Upper lobe of left lung (tissue), 6 donors: Measurements from ENCODE around the gene FOXI3. TPM values are rescaled to one million over a fixed set of nuclear protein-coding genes. Genes with fewer than 3 reads are reported as not detected.

Source experiments
- ATAC-seq, 2 donors: fragments of 200-7000 bp; cut with Tn5 transposase; one replicate each; pipeline ENCODE4 v1.9.1; 2022; ENCODE audit warnings: mild to moderate bottlenecking in 2 of 2, moderate library complexity in 2 of 2; ENCODE audit not compliant: low FRiP score in 2 of 2
- DNase-seq, 2 donors: peaks; one replicate each; pipeline ENCODE4 v3.0.0-alpha.2; 2019 to 2020
- H3K27ac ChIP-seq, 4 donors: fragments of 200-600 bp; sonication (generic); one replicate each; pipeline ENCODE4 v1.5.1; 2016 to 2019
- H3K27me3 ChIP-seq, 4 donors: fragments of 200-600 bp; sonication (generic); one replicate each; pipeline ENCODE4 v1.5.1; 2017 to 2019
- H3K36me3 ChIP-seq, 4 donors: fragments of 200-600 bp; sonication (generic); one replicate each; pipeline ENCODE4 v1.5.1; 2016 to 2019
- H3K4me1 ChIP-seq, 4 donors: fragments of 200-600 bp; sonication (generic); one replicate each; pipeline ENCODE4 v1.5.1; 2018 to 2019
- H3K4me3 ChIP-seq, 4 donors: fragments of 200-600 bp; sonication (generic); one replicate each; pipeline ENCODE4 v1.5.1; 2017 to 2019; ENCODE audit warnings: mild to moderate bottlenecking in 2 of 4, moderate library complexity in 1 of 4
- H3K9me3 ChIP-seq, 4 donors: fragments of 200-600 bp; sonication (generic); one replicate each; pipeline ENCODE4 v1.5.1; 2018 to 2019
- EP300 ChIP-seq, 4 donors: sonication (generic); formaldehyde crosslinking; IDR thresholded peaks; one replicate each; pipeline ENCODE4 v1.5.1; 2017; ENCODE audit warnings: antibody characterized with exemption in 4 of 4, control low read depth in 2 of 4
- POLR2A ChIP-seq, 4 donors: fragments of 450-650 bp; IDR thresholded peaks; one replicate each; pipeline ENCODE4 v1.5.1; 2016 to 2017; ENCODE audit warnings: antibody characterized with exemption in 4 of 4, mild to moderate bottlenecking in 2 of 4
- POLR2AphosphoS5 ChIP-seq, 2 donors: sonication (generic); formaldehyde crosslinking; IDR thresholded peaks; one replicate each; pipeline ENCODE4 v1.5.1; 2017; ENCODE audit warnings: antibody characterized with exemption in 2 of 2
- whole genome bisulfite sequencing, 2 donors: methylation state at CpG; one replicate each; pipeline ENCODE4 v1.1.5; 2017 to 2018; 5-methylcytosine and 5-hydroxymethylcytosine counted together
- total RNA-seq, 6 donors: library from RNA; depleted of rRNA in 4 of 6; stranded (reverse); fragments of >200 nt in 4 of 6; gene quantifications; one replicate each; pipeline versions ENCODE4 v1.1.0 to v1.2.1, GENCODE V29; 2016 to 2021
- TF ChIP-seq, protein P1 (sequence below), 6 experiments: fragments of 450-650 bp in 4 of 6; fragments of 200-600 bp in 2 of 6; sonication (generic) in 2 of 6; IDR thresholded peaks; one replicate each; pipeline ENCODE4 v1.5.1; 2016 to 2019; ENCODE audit warnings: antibody characterized with exemption in 6 of 6
- donor health status: DM: no; HTN: no; CAD: no; lungs with moderate emphysema.
- donor health status: DM: no; HTN: yes; CAD: no; lungs with severe emphysema.

FOXI3 gene
- total RNA-seq, 6 donors from 2014 or later = 0.09 TPM; not detected in 5

- TF ChIP-seq EP300 (IDR thresholded peaks at IDR 0.05) (no peak), POLR2A (IDR thresholded peaks at IDR 0.05) (no peak), POLR2AphosphoS5 (IDR thresholded peaks at IDR 0.05) (no peak)
- TF ChIP-seq, protein P1, sequence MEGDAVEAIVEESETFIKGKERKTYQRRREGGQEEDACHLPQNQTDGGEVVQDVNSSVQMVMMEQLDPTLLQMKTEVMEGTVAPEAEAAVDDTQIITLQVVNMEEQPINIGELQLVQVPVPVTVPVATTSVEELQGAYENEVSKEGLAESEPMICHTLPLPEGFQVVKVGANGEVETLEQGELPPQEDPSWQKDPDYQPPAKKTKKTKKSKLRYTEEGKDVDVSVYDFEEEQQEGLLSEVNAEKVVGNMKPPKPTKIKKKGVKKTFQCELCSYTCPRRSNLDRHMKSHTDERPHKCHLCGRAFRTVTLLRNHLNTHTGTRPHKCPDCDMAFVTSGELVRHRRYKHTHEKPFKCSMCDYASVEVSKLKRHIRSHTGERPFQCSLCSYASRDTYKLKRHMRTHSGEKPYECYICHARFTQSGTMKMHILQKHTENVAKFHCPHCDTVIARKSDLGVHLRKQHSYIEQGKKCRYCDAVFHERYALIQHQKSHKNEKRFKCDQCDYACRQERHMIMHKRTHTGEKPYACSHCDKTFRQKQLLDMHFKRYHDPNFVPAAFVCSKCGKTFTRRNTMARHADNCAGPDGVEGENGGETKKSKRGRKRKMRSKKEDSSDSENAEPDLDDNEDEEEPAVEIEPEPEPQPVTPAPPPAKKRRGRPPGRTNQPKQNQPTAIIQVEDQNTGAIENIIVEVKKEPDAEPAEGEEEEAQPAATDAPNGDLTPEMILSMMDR (IDR thresholded peaks at IDR 0.05) = no peak
- Histone ChIP-seq H3K27ac (no peak overlapping the region), H3K4me1 (no peaks in the 10 kb centered on the region), H3K36me3 (no peaks in the 10 kb centered on the region), H3K4me3 (no peak overlapping the region), H3K27me3 (no peaks in the 10 kb centered on the region), H3K9me3 (no peaks in the 10 kb centered on the region)
- WGBS, 2 donors = 53 to 54% methylated on average over 4 of the region's 4 CpGs
- ATAC-seq = no peak
- no peak for DNase-seq
Measured at GRCh38 chr2:88443353-88443938, 9.0 kb downstream of the FOXI3 start.

- H3K36me3 ChIP-seq = no peaks in the 10 kb centered on the region
- TF ChIP-seq, protein P1 (IDR thresholded peaks at IDR 0.05) = no peak
- TF ChIP-seq EP300 (IDR thresholded peaks at IDR 0.05) = no peak
- no peak for TF ChIP-seq POLR2A (IDR thresholded peaks at IDR 0.05)
- no peak for TF ChIP-seq POLR2AphosphoS5 (IDR thresholded peaks at IDR 0.05)
- H3K4me1 ChIP-seq = no peaks in the 10 kb centered on the region
- WGBS, 2 donors = 74 to 81% methylated on average over 3 to 4 of the region's 4 CpGs
- H3K9me3 ChIP-seq = no peaks in the 10 kb centered on the region
- DNase-seq = peak in 1 of 2 donors; percentile 17
- no peak overlapping the region for H3K4me3 ChIP-seq
- ATAC-seq = no peak
- no peaks in the 10 kb centered on the region for H3K27me3 ChIP-seq
- no peak overlapping the region for H3K27ac ChIP-seq
Measured at GRCh38 chr2:88442473-88442872, 10.0 kb downstream of the FOXI3 start.

GRCh38 chr2:88442061-88442460 lies 10.4 kb downstream of the FOXI3 start:
- DNase-seq (no peak), ATAC-seq (no peak)
- no peaks in the 10 kb centered on the region for H3K9me3 ChIP-seq
- no peaks in the 10 kb centered on the region for H3K27me3 ChIP-seq
- no peaks in the 10 kb centered on the region for H3K36me3 ChIP-seq
- no peak overlapping the region for H3K27ac ChIP-seq
- 66 to 86% methylated on average over 2 to 5 of the region's 5 CpGs for WGBS, 2 donors
- TF ChIP-seq, protein P1 (IDR thresholded peaks at IDR 0.05) = no peak
- TF ChIP-seq EP300 (IDR thresholded peaks at IDR 0.05) (no peak), POLR2AphosphoS5 (IDR thresholded peaks at IDR 0.05) (no peak), POLR2A (IDR thresholded peaks at IDR 0.05) (no peak)
- no peak overlapping the region for H3K4me3 ChIP-seq
- H3K4me1 ChIP-seq = no peaks in the 10 kb centered on the region

- Histone ChIP-seq H3K4me1 (no peaks in the 10 kb centered on the region), H3K27me3 (no peaks in the 10 kb centered on the region), H3K36me3 (no peaks in the 10 kb centered on the region), H3K4me3 (no peak overlapping the region), H3K27ac (no peak overlapping the region), H3K9me3 (no peaks in the 10 kb centered on the region)
- ATAC-seq (no peak), DNase-seq (no peak)
- TF ChIP-seq, protein P1 (IDR thresholded peaks at IDR 0.05) = no peak
- TF ChIP-seq POLR2A (IDR thresholded peaks at IDR 0.05) (no peak), POLR2AphosphoS5 (IDR thresholded peaks at IDR 0.05) (no peak), EP300 (IDR thresholded peaks at IDR 0.05) (no peak)
- WGBS, 2 donors = 83 to 85% methylated on average over 4 of the region's 4 CpGs
Measured at GRCh38 chr2:88437010-88437409, 15.5 kb downstream of the FOXI3 start.

- 90 to 92% methylated on average over 7 of the region's 7 CpGs for WGBS, 2 donors
Measured at GRCh38 chr2:88429929-88430328, 22.6 kb downstream of the FOXI3 start.

More at GRCh38 chr2:88429929-88430328, 22.6 kb downstream of the FOXI3 start:
- H3K4me1 ChIP-seq = no peaks in the 10 kb centered on the region
- no peaks in the 10 kb centered on the region for H3K9me3 ChIP-seq
- H3K4me3 ChIP-seq = no peak overlapping the region
- no peaks in the 10 kb centered on the region for H3K27me3 ChIP-seq
- ATAC-seq (no peak), DNase-seq (no peak)
- no peak overlapping the region for H3K27ac ChIP-seq
- TF ChIP-seq POLR2AphosphoS5 (IDR thresholded peaks at IDR 0.05) = no peak
- TF ChIP-seq, protein P1 (IDR thresholded peaks at IDR 0.05) = no peak
- no peak for TF ChIP-seq POLR2A (IDR thresholded peaks at IDR 0.05)
- TF ChIP-seq EP300 (IDR thresholded peaks at IDR 0.05) = no peak
- no peaks in the 10 kb centered on the region for H3K36me3 ChIP-seq
